ENCODE data around the gene ADPRHL1.

The ADPRHL1 gene

DNA sequence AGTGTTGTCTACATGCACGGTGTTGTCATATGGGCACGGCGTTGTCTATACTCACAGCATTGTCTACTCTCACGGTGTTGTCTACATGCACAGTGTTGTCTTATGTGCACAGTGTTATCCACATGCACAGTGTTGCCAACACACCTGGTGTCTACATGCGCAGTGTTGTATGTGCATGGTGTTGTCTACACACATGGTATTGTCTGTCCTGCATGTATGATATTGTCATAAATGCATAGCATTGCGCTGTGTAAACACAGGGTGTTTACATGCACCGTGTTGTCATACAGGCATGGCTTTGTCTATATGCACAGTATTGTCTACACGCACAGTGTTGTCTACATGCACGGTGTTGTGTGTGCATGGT, 6.8 kb downstream of the ADPRHL1 start:
- Histone ChIP-seq H3K36me3 (replicated peaks; ENCODE audit: insufficient read depth, low read length) (no peaks in the 10 kb centered on the region), H3F3A (ENCODE audit: insufficient read depth, low read length) (no peaks in the 10 kb centered on the region), H3K79me2 (ENCODE audit: low read length) (no peaks in the 10 kb centered on the region), H3K9me2 (replicated peaks; ENCODE audit: insufficient read depth, low read length) (no peaks in the 10 kb centered on the region), H2AFZ (ENCODE audit: low read length) (no peak overlapping the region), H3K27me3 (replicated peaks; ENCODE audit: insufficient read depth, low read length) (no peaks in the 10 kb centered on the region), H3K9me3 (replicated peaks; ENCODE audit: insufficient read depth, low read length) (no peaks in the 10 kb centered on the region), H3K4me3 (ENCODE audit: low read length) (no peak overlapping the region), H3K4me1 (ENCODE audit: low read length) (no peaks in the 10 kb centered on the region), H3K27ac (ENCODE audit: low read length) (no peak overlapping the region), H3K9ac (ENCODE audit: low read length) (no peak overlapping the region), H4K20me1 (ENCODE audit: insufficient read depth, low read length) (no peaks in the 10 kb centered on the region), H3K4me2 (ENCODE audit: low read depth, low read length) (no peak overlapping the region)
- TF ChIP-seq EZH2 (optimal IDR thresholded peaks at IDR 0.05; ENCODE audit: low read depth, low read length) (no peak), EZH2phosphoT487 (IDR thresholded peaks at IDR 0.05; ENCODE audit: low read length) (no peak)
- TF ChIP-seq, protein P1, sequence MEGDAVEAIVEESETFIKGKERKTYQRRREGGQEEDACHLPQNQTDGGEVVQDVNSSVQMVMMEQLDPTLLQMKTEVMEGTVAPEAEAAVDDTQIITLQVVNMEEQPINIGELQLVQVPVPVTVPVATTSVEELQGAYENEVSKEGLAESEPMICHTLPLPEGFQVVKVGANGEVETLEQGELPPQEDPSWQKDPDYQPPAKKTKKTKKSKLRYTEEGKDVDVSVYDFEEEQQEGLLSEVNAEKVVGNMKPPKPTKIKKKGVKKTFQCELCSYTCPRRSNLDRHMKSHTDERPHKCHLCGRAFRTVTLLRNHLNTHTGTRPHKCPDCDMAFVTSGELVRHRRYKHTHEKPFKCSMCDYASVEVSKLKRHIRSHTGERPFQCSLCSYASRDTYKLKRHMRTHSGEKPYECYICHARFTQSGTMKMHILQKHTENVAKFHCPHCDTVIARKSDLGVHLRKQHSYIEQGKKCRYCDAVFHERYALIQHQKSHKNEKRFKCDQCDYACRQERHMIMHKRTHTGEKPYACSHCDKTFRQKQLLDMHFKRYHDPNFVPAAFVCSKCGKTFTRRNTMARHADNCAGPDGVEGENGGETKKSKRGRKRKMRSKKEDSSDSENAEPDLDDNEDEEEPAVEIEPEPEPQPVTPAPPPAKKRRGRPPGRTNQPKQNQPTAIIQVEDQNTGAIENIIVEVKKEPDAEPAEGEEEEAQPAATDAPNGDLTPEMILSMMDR (IDR thresholded peaks at IDR 0.05; ENCODE audit: low read length), result no peak
- no peak for DNase-seq

DNA sequence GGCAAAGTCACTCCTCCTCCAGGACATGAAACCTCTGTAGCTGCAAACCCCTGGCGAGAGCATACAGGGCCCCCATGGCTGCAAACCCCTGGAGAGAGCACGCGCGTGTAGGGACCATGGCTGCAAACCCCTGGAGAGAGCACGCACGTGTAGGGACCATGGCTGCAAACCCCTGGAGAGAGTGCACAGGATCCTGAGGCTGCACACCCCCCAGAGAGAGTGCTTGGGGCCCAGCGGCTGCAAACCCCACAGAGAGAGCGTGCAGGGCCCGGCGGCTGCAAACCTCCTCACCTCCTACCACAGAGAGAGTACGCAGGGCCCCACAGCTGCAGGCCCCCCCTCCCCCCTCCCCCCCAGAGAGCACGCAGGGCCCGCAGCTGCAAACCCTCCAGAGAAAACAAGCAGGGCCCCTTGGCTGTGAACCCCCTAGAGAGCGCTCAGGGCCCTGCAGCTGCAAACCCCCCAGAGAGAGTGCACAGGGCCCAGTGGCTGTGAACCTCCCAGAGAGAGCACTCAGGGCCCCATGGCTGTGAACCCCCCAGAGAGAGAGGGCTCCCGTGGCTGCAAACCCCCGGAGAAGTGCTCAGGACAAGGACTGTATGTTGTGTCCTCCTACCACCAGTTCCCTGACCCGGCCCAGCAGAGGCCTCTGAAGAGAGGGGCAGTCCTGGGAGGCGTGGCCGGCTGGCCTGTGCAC, 7.3 kb downstream of the ADPRHL1 start:
- Histone ChIP-seq H3K27ac (ENCODE audit: low read length) (no peak overlapping the region), H2AFZ (ENCODE audit: low read length) (no peak overlapping the region), H3K4me2 (ENCODE audit: low read depth, low read length) (no peak overlapping the region), H3K4me3 (ENCODE audit: low read length) (no peak overlapping the region), H4K20me1 (ENCODE audit: insufficient read depth, low read length) (no peaks in the 10 kb centered on the region), H3F3A (ENCODE audit: insufficient read depth, low read length) (no peaks in the 10 kb centered on the region), H3K9me3 (replicated peaks; ENCODE audit: insufficient read depth, low read length) (no peaks in the 10 kb centered on the region), H3K9ac (ENCODE audit: low read length) (no peak overlapping the region), H3K36me3 (replicated peaks; ENCODE audit: insufficient read depth, low read length) (no peaks in the 10 kb centered on the region), H3K79me2 (ENCODE audit: low read length) (no peaks in the 10 kb centered on the region), H3K9me2 (replicated peaks; ENCODE audit: insufficient read depth, low read length) (no peaks in the 10 kb centered on the region), H3K27me3 (replicated peaks; ENCODE audit: insufficient read depth, low read length) (no peaks in the 10 kb centered on the region), H3K4me1 (ENCODE audit: low read length) (no peaks in the 10 kb centered on the region)
- TF ChIP-seq EZH2 (optimal IDR thresholded peaks at IDR 0.05; ENCODE audit: low read depth, low read length) (no peak), EZH2phosphoT487 (IDR thresholded peaks at IDR 0.05; ENCODE audit: low read length) (no peak)
- TF ChIP-seq, protein P1 (IDR thresholded peaks at IDR 0.05; ENCODE audit: low read length), result no peak
- DNase-seq, result no peak

DNA sequence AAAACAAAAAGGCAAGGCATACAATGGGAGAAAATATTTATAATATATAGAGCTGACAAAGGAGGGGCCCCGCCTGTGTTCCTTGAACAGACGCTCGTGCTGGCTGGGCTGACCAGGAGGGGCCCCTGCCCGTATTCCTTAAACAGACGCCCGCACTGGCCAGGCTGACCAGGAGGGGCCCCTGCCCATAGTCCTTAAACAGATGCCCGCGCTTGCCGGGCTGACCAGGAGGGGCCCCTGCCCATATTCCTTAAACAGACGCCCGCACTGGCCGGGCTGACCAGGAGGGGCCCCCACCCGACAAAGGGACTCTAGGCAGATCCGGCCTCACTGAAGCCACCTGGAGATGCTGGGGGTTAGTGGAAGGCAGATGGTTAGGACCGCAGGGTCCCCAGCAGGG, 9.3 kb downstream of the ADPRHL1 start:
- Histone ChIP-seq H3K9me2 (replicated peaks; ENCODE audit: insufficient read depth, low read length) (no peaks in the 10 kb centered on the region), H3K79me2 (ENCODE audit: low read length) (no peaks in the 10 kb centered on the region), H3K27me3 (replicated peaks; ENCODE audit: insufficient read depth, low read length) (no peaks in the 10 kb centered on the region), H3K9ac (ENCODE audit: low read length) (no peak overlapping the region), H3K36me3 (replicated peaks; ENCODE audit: insufficient read depth, low read length) (no peaks in the 10 kb centered on the region), H3K4me2 (ENCODE audit: low read depth, low read length) (no peak overlapping the region), H3K9me3 (replicated peaks; ENCODE audit: insufficient read depth, low read length) (no peaks in the 10 kb centered on the region), H2AFZ (ENCODE audit: low read length) (no peak overlapping the region), H3K4me3 (ENCODE audit: low read length) (no peak overlapping the region), H3K27ac (ENCODE audit: low read length) (no peak overlapping the region), H3F3A (ENCODE audit: insufficient read depth, low read length) (no peaks in the 10 kb centered on the region), H4K20me1 (ENCODE audit: insufficient read depth, low read length) (no peaks in the 10 kb centered on the region), H3K4me1 (ENCODE audit: low read length) (no peaks in the 10 kb centered on the region)
- DNase-seq, result no peak
- TF ChIP-seq, protein P1 (IDR thresholded peaks at IDR 0.05; ENCODE audit: low read length), result no peak
- TF ChIP-seq EZH2phosphoT487 (IDR thresholded peaks at IDR 0.05; ENCODE audit: low read length) (no peak), EZH2 (optimal IDR thresholded peaks at IDR 0.05; ENCODE audit: low read depth, low read length) (no peak)

All from MM.1S (cell line).